Panc1 (cell line): ENCODE measurements around the gene DDOST. TPM values are rescaled to one million over a fixed set of nuclear protein-coding genes. Genes with fewer than 3 reads are reported as not detected.

Source experiments
- ATAC-seq: fragments of 200-7000 bp; cut with Tn5 transposase; 2 replicates; pipeline ENCODE4 v1.9.1; 2020; ENCODE audit warnings: mild to moderate bottlenecking, moderate library complexity
- BruUV-seq: library from RNA; stranded (reverse); fragments of 400-500 nt; replicated peaks from 2 replicates; lab custom pipeline; 2021; lab: Mats Ljungman, UMichigan
- CTCF ChIA-PET: fragments of 300-600 bp; sonication (Branson Sonifier 250); formaldehyde crosslinking; loops from one replicate; lab custom pipeline; 2022; ENCODE audit warnings: antibody characterized with exemption; lab: Charles Lee
- POLR2A ChIA-PET: fragments of 300-600 bp; sonication (Branson Sonifier 250); formaldehyde crosslinking; loops from one replicate; lab custom pipeline; 2022; ENCODE audit warnings: antibody characterized with exemption; lab: Charles Lee
- DNase-seq: peaks from one replicate; pipeline ENCODE4 v3.0.0-alpha.2; 2010; ENCODE audit warnings: low read depth, low spot score
- H3K27ac ChIP-seq: 2 replicates; pipeline ENCODE4 v1.5.1; 2011; ENCODE audit warnings: mild to moderate bottlenecking, low read length, inconsistent platforms
- H3K27me3 ChIP-seq: fragments of 200-500 bp; sonication (Bioruptor generic); 2 replicates; pipeline ENCODE4 v1.6.0; 2014; ENCODE audit warnings: low read length, inconsistent platforms; ENCODE audit not compliant: control insufficient read depth, insufficient read depth
- H3K36me3 ChIP-seq: fragments of 200-500 bp; sonication (Bioruptor generic); 2 replicates; pipeline ENCODE4 v1.5.1; 2014; ENCODE audit warnings: inconsistent platforms, mild to moderate bottlenecking, low read length, moderate library complexity; ENCODE audit not compliant: control insufficient read depth, insufficient read depth
- H3K4me1 ChIP-seq: 2 replicates; pipeline ENCODE4 v1.5.1; 2011; ENCODE audit warnings: inconsistent platforms, mild to moderate bottlenecking, low read length, moderate library complexity; ENCODE audit not compliant: control insufficient read depth, insufficient read depth
- H3K4me3 ChIP-seq, 2 experiments: 2 replicates each; pipeline ENCODE4 v1.5.1; 2011 to 2012; ENCODE audit warnings: low read depth in 2 of 2, low read length in 2 of 2, mild to moderate bottlenecking in 2 of 2, inconsistent platforms in 1 of 2, moderate library complexity in 1 of 2
- H3K9me3 ChIP-seq: fragments of 200-500 bp; sonication (Bioruptor generic); 2 replicates; pipeline ENCODE4 v1.5.1; 2014; ENCODE audit warnings: low read depth, mild to moderate bottlenecking, inconsistent platforms, low read length, moderate library complexity; ENCODE audit not compliant: control insufficient read depth, insufficient read depth
- POLR2AphosphoS5 ChIP-seq: IDR thresholded peaks from 2 replicates; pipeline ENCODE4 v1.6.1; 2012; ENCODE audit warnings: mild to moderate bottlenecking, low read depth, low read length, moderate library complexity
- REST ChIP-seq, 2 experiments: IDR thresholded peaks; 2 replicates each; pipeline ENCODE4 v1.6.1; 2011 to 2012; ENCODE audit warnings: low read depth in 2 of 2, control low read depth in 1 of 2, low read length in 1 of 2, mild to moderate bottlenecking in 1 of 2, moderate library complexity in 1 of 2; ENCODE audit not compliant: insufficient read depth in 1 of 2
- SIN3A ChIP-seq: IDR thresholded peaks from 2 replicates; pipeline ENCODE4 v1.6.1; 2012; ENCODE audit warnings: low read depth, mild to moderate bottlenecking, low read length, moderate library complexity, borderline replicate concordance; ENCODE audit not compliant: insufficient read depth
- TCF7L2 ChIP-seq: IDR thresholded peaks from 2 replicates; pipeline ENCODE4 v1.6.1; 2011; ENCODE audit warnings: mild to moderate bottlenecking, low read depth, low read length, inconsistent platforms
- in situ Hi-C: cut with HindIII; loops from 2 replicates; pipeline ENCODE4 v1.10.0; 2016; ENCODE audit warnings: low sequenced_read_pairs, low pct_unique_long_range_greater_than_20kb
- intact Hi-C: fragments of 100-400 bp; cut with micrococcal nuclease; formaldehyde crosslinking; loops from one replicate; pipeline ENCODE4 v1.10.0; 2022; ENCODE audit not compliant: unreplicated experiment
- total RNA-seq: library from RNA; stranded (reverse); gene quantifications from one replicate; pipeline ENCODE4 v1.2.1, GENCODE V29; 2021; ENCODE audit not compliant: unreplicated experiment
- TF ChIP-seq, protein P1 (sequence below): fragments of 450-650 bp; IDR thresholded peaks from 2 replicates; pipeline ENCODE4 v1.5.1; 2017; ENCODE audit warnings: mild to moderate bottlenecking

DDOST gene
- total RNA-seq, 1 experiment from 2014 or later: 337 TPM

DNA sequence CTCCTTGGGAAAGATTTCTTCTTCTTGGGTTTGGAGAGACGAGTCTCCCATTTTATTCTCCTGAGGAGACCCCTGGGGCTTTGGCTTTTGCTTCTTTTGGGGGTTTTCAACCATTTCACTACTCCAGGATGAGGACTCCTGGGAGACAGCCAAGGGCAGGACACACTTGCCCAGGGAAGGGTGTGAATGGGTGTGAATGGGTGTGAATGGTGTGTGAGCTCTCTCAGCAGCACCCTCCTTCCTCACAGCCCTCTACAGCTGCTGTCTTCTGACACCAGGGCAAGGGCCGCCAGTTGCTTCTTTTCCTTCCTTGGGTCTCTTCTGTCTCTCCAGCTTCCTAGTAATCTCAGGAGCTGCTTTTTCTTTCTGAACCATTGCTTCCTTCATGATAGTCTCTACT lies 32.5 kb upstream of the DDOST start:
- POLR2A ChIA-PET: no interaction called here

GRCh38 chr1:20691872-20692271 lies 30.7 kb upstream of the DDOST start:
- H3K27ac ChIP-seq: no peak overlapping the region
- no peaks in the 10 kb centered on the region for H3K36me3 ChIP-seq
- TF ChIP-seq SIN3A: no peak
- TF ChIP-seq POLR2AphosphoS5: no peak
- TF ChIP-seq, protein P1, sequence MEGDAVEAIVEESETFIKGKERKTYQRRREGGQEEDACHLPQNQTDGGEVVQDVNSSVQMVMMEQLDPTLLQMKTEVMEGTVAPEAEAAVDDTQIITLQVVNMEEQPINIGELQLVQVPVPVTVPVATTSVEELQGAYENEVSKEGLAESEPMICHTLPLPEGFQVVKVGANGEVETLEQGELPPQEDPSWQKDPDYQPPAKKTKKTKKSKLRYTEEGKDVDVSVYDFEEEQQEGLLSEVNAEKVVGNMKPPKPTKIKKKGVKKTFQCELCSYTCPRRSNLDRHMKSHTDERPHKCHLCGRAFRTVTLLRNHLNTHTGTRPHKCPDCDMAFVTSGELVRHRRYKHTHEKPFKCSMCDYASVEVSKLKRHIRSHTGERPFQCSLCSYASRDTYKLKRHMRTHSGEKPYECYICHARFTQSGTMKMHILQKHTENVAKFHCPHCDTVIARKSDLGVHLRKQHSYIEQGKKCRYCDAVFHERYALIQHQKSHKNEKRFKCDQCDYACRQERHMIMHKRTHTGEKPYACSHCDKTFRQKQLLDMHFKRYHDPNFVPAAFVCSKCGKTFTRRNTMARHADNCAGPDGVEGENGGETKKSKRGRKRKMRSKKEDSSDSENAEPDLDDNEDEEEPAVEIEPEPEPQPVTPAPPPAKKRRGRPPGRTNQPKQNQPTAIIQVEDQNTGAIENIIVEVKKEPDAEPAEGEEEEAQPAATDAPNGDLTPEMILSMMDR: no peak
- no peak for TF ChIP-seq REST (IDR thresholded peaks at IDR 0.05; ENCODE audit: insufficient read depth in 1 of 2, low read depth in 2 of 2, low read length in 1 of 2)
- no peak for TF ChIP-seq TCF7L2
- POLR2A ChIA-PET: no interaction called here
- H3K4me3 ChIP-seq: no peak overlapping the region
- in situ Hi-C loops (no loop called here), intact Hi-C loops (no loop called here)
- peaks cover under 1% of the 10 kb centered on the region for H3K4me1 ChIP-seq
- CTCF ChIA-PET: interaction anchor here (0.6 kb wide), 1 partner anchor 106 kb away, joined by 4 read pairs; no protein-coding TSS in a partner anchor
- no peak for DNase-seq
- no TSS peak for BruUV-seq
- H3K27me3 ChIP-seq: no peaks in the 10 kb centered on the region
- ATAC-seq: no peak
- H3K9me3 ChIP-seq: no peaks in the 10 kb centered on the region

More for the DNA sequence above, 32.5 kb upstream of the DDOST start:
- intact Hi-C loops (no loop called here), in situ Hi-C loops (no loop called here)
- no TSS peak for BruUV-seq
- no peaks in the 10 kb centered on the region for H3K27me3 ChIP-seq
- TF ChIP-seq TCF7L2 (no peak), SIN3A (no peak), POLR2AphosphoS5 (no peak), REST (IDR thresholded peaks at IDR 0.05; ENCODE audit: insufficient read depth in 1 of 2, low read depth in 2 of 2, low read length in 1 of 2) (no peak)
- TF ChIP-seq, protein P1: no peak
- ATAC-seq: no peak
- H3K27ac ChIP-seq: no peak overlapping the region
- CTCF ChIA-PET: no interaction called here
- no peaks in the 10 kb centered on the region for H3K9me3 ChIP-seq
- H3K36me3 ChIP-seq: no peaks in the 10 kb centered on the region
- H3K4me3 ChIP-seq: no peak overlapping the region
- H3K4me1 ChIP-seq: peaks cover 5% of the 10 kb centered on the region
- DNase-seq: no peak
